Activated T-cell treated with anti-CD3 and anti-CD28 coated beads, Interleukin-2, amount 50 U/mL, for 4 hours (primary cell): ENCODE measurements around the gene ADPRHL1. TPM values are rescaled to one million over a fixed set of nuclear protein-coding genes. Genes with fewer than 3 reads are reported as not detected.

ENCODE experiments used
- ATAC-seq, 2 donors: fragments of 200-7000 bp; cut with Tn5 transposase; one replicate each; pipeline ENCODE4 v1.10.0; 2021
- DNase-seq: peaks from one replicate; pipeline ENCODE4 v3.0.0-alpha.2; 2020
- H3K27me3 Mint-ChIP-seq: one replicate; pipeline ENCODE4 v1.8.0; 2021; ENCODE audit warnings: low read depth, mixed read lengths
- H3K36me3 Mint-ChIP-seq: one replicate; pipeline ENCODE4 v1.8.0; 2022; ENCODE audit warnings: mixed read lengths; ENCODE audit not compliant: insufficient read depth
- H3K4me1 Mint-ChIP-seq: one replicate; pipeline ENCODE4 v1.8.0; 2021; ENCODE audit warnings: low read depth, mixed read lengths
- H3K4me3 Mint-ChIP-seq: one replicate; pipeline ENCODE4 v1.8.0; 2021; ENCODE audit warnings: mild to moderate bottlenecking, moderate library complexity, mixed read lengths
- H3K9me3 Mint-ChIP-seq: one replicate; pipeline ENCODE4 v1.8.0; 2021; ENCODE audit warnings: mixed read lengths
- total RNA-seq, 3 donors: library from RNA; stranded (reverse); gene quantifications; one replicate each; pipeline ENCODE4 v1.2.1, GENCODE V29; 2021

ADPRHL1 gene
- total RNA-seq, 3 donors from 2014 or later = 0.54 to 0.81 (median 0.79) TPM

GRCh38 chr13:113415032-113415431 lies 38.3 kb downstream of the ADPRHL1 start:
- H3K4me3 Mint-ChIP-seq = no peak overlapping the region
- DNase-seq = no peak
- peaks cover 4% of the 10 kb centered on the region for H3K27me3 Mint-ChIP-seq
- no peaks in the 10 kb centered on the region for H3K9me3 Mint-ChIP-seq
- no peaks in the 10 kb centered on the region for H3K4me1 Mint-ChIP-seq
- no peaks in the 10 kb centered on the region for H3K36me3 Mint-ChIP-seq
- ATAC-seq = no peak

GRCh38 chr13:113414335-113414734 lies 39.0 kb downstream of the ADPRHL1 start:
- ATAC-seq = no peak
- Mint-ChIP-seq H3K4me3 (no peak overlapping the region), H3K9me3 (no peaks in the 10 kb centered on the region), H3K4me1 (no peaks in the 10 kb centered on the region), H3K27me3 (peaks cover 4% of the 10 kb centered on the region), H3K36me3 (no peaks in the 10 kb centered on the region)
- no peak for DNase-seq

DNA sequence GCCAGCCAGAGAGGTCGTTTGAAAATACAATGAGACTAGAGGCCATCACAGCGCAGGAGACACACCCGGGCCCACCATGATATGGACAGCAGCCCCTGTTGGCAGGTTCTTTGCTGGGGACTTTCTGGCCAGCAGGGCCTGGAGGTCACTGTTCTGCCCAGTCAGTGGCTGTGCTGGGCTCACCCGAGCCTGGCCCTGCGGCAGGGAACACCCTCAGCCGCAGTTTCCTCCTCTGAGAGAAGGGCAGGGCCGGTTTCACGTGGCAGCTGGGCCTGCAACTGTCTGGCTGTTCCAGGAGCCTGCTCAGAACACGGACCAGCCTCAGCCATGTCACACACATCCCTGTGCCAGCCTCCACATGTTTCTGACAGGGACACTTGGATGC lies 39.4 kb downstream of the ADPRHL1 start:
- H3K27me3 Mint-ChIP-seq = peaks cover 7% of the 10 kb centered on the region
- no peaks in the 10 kb centered on the region for H3K36me3 Mint-ChIP-seq
- H3K9me3 Mint-ChIP-seq = no peaks in the 10 kb centered on the region
- no peaks in the 10 kb centered on the region for H3K4me1 Mint-ChIP-seq
- no peak overlapping the region for H3K4me3 Mint-ChIP-seq
- DNase-seq (no peak), ATAC-seq (no peak)

DNA sequence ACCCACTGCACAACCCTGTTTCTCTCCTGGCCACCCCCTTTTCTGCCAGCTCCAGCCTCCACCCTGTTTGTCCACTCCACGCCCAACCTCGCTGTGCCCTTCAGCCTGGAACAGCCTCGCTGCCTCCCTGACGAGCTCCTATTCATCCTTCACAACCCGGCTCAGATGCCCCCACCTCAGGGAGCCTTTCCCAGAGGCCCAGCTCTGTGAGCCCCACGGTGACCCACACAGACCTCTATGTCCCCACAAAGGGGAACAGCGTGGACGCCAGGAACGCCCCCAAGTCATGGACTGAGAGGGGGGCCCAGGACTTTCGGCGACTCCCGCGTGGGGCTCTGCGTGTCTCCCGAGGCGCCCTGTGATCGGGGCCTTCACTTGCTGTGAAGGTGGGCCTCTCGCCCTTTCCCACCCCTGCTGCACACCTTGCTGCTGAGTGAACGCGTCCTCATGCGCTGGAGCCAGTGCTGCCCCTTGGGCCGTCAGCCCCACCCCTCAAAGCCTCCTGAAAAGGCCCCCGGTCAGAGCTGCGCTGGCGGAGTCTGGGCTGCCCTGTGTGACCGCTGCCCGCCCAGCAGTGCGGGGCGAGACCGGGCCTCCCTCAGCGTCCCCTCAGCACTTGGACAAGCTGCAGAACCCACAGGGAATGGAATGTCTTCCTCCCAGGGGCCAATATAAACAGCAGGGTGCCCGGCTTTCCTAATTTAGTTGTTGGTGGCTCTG lies 40.0 kb downstream of the ADPRHL1 start:
- DNase-seq = no peak
- H3K4me3 Mint-ChIP-seq = no peak overlapping the region
- no peak for ATAC-seq
- H3K9me3 Mint-ChIP-seq = no peaks in the 10 kb centered on the region
- peaks cover 8% of the 10 kb centered on the region for H3K27me3 Mint-ChIP-seq
- H3K36me3 Mint-ChIP-seq = no peaks in the 10 kb centered on the region
- H3K4me1 Mint-ChIP-seq = no peaks in the 10 kb centered on the region

- ATAC-seq (no peak), DNase-seq (no peak)
- no peaks in the 10 kb centered on the region for H3K4me1 Mint-ChIP-seq
- no peaks in the 10 kb centered on the region for H3K9me3 Mint-ChIP-seq
- peaks cover 11% of the 10 kb centered on the region for H3K27me3 Mint-ChIP-seq
- H3K36me3 Mint-ChIP-seq = no peaks in the 10 kb centered on the region
- no peak overlapping the region for H3K4me3 Mint-ChIP-seq
Measured at GRCh38 chr13:113412440-113412839, 40.8 kb downstream of the ADPRHL1 start.

- DNase-seq (no peak), ATAC-seq (no peak)
- Mint-ChIP-seq H3K36me3 (no peaks in the 10 kb centered on the region), H3K4me3 (no peak overlapping the region), H3K9me3 (no peaks in the 10 kb centered on the region), H3K4me1 (no peaks in the 10 kb centered on the region), H3K27me3 (peaks cover 13% of the 10 kb centered on the region)
Measured at GRCh38 chr13:113411216-113412023, 41.9 kb downstream of the ADPRHL1 start.

DNA sequence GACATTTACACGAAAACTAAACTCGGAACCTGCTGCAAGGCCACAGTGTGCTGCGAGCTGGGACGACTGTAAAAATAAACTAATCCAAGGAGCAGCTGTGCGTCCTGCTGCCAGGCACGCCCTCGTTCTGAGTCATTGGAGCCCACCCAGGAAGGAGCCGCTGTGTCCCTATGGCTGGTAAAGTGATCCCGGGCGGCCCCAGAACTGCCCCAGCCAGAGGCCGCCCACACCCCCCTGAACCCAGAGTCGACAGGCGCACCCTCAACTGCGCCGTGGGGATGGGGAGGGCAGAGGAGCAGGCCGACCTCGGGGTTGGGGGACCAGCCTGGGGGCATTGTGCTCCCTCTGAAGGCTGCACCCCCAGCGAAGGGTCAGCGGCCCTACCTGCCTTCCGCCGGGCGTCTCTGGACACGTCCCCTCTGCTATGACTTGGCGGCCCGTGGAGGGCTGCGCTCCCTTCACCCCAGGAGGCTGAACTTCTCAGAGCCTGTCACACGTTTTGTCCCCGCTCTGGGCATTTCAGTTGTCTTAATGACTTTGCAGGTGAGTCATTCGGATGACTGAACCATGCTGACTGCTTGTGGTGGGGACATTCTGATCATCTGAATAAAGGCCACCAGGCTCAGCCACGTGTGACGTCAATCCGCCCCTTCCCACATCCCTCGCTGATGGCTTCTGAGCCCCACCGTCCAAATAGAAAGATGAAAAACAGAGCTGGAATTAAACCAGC lies 42.7 kb downstream of the ADPRHL1 start:
- no peak for ATAC-seq
- Mint-ChIP-seq H3K27me3 (peaks cover 13% of the 10 kb centered on the region), H3K4me1 (no peaks in the 10 kb centered on the region), H3K36me3 (no peaks in the 10 kb centered on the region), H3K4me3 (no peak overlapping the region), H3K9me3 (no peaks in the 10 kb centered on the region)
- DNase-seq = no peak

GRCh38 chr13:113408562-113408961 lies 44.7 kb downstream of the ADPRHL1 start:
- no peak for ATAC-seq
- Mint-ChIP-seq H3K9me3 (no peaks in the 10 kb centered on the region), H3K4me1 (no peaks in the 10 kb centered on the region), H3K36me3 (no peaks in the 10 kb centered on the region), H3K27me3 (peaks cover 16% of the 10 kb centered on the region), H3K4me3 (no peak overlapping the region)
- DNase-seq = no peak

GRCh38 chr13:113407531-113408393 lies 45.5 kb downstream of the ADPRHL1 start:
- no peak for ATAC-seq
- Mint-ChIP-seq H3K4me1 (no peaks in the 10 kb centered on the region), H3K4me3 (no peak overlapping the region), H3K36me3 (no peaks in the 10 kb centered on the region), H3K9me3 (no peaks in the 10 kb centered on the region), H3K27me3 (peaks cover 16% of the 10 kb centered on the region)
- DNase-seq = no peak

- DNase-seq (no peak), ATAC-seq (no peak)
- no peaks in the 10 kb centered on the region for H3K4me1 Mint-ChIP-seq
- H3K36me3 Mint-ChIP-seq = no peaks in the 10 kb centered on the region
- H3K4me3 Mint-ChIP-seq = no peak overlapping the region
- no peaks in the 10 kb centered on the region for H3K9me3 Mint-ChIP-seq
- peaks cover 16% of the 10 kb centered on the region for H3K27me3 Mint-ChIP-seq
Measured at GRCh38 chr13:113407103-113407530, 46.2 kb downstream of the ADPRHL1 start.

- no peak for ATAC-seq
- DNase-seq = no peak
- H3K9me3 Mint-ChIP-seq = no peaks in the 10 kb centered on the region
- no peaks in the 10 kb centered on the region for H3K4me1 Mint-ChIP-seq
- peaks cover 16% of the 10 kb centered on the region for H3K27me3 Mint-ChIP-seq
- no peak overlapping the region for H3K4me3 Mint-ChIP-seq
- H3K36me3 Mint-ChIP-seq = no peaks in the 10 kb centered on the region
Measured at GRCh38 chr13:113406321-113407102, 46.8 kb downstream of the ADPRHL1 start.

- H3K9me3 Mint-ChIP-seq = no peaks in the 10 kb centered on the region
- H3K36me3 Mint-ChIP-seq = no peaks in the 10 kb centered on the region
- peaks cover 16% of the 10 kb centered on the region for H3K27me3 Mint-ChIP-seq
- no peak overlapping the region for H3K4me3 Mint-ChIP-seq
- DNase-seq = no peak
- H3K4me1 Mint-ChIP-seq = no peaks in the 10 kb centered on the region
- no peak for ATAC-seq
Measured at GRCh38 chr13:113405481-113406300, 47.6 kb downstream of the ADPRHL1 start.
